K562 (cell line): ENCODE data around the gene GLMP. TPM values are rescaled to one million over a fixed set of nuclear protein-coding genes. Genes with fewer than 3 reads are reported as not detected.

Experiments
- ADNP ChIP-seq: fragments of 200-800 bp; sonication (Bioruptor generic); IDR thresholded peaks from 2 replicates; pipeline ENCODE4 v1.6.1; 2016; ENCODE audit warnings: missing genetic modification characterization, missing compliant biosample characterization
- AFF1 ChIP-seq, 2 experiments: fragments of 450-650 bp; IDR thresholded peaks; 2 replicates each; pipeline ENCODE4 v1.6.1; 2018; ENCODE audit warnings: mild to moderate bottlenecking in 2 of 2, low read depth in 1 of 2; ENCODE audit not compliant: partially characterized antibody in 2 of 2
- CCNT2 ChIP-seq: IDR thresholded peaks from 2 replicates; pipeline ENCODE4 v1.6.1; 2011; ENCODE audit warnings: borderline replicate concordance, low read depth, mild to moderate bottlenecking, moderate library complexity, mixed read lengths, low read length; ENCODE audit not compliant: insufficient read length; ENCODE audit errors: extremely low read depth
- EWSR1 ChIP-seq: fragments of 450-650 bp; IDR thresholded peaks from 2 replicates; pipeline ENCODE4 v1.6.1; 2018; ENCODE audit warnings: borderline replicate concordance, mild to moderate bottlenecking, low read depth, moderate library complexity; ENCODE audit not compliant: partially characterized antibody
- GTF2E2 ChIP-seq: fragments of 200-800 bp; sonication (Bioruptor generic); IDR thresholded peaks from 2 replicates; pipeline ENCODE4 v1.6.1; 2016; ENCODE audit warnings: missing genetic modification characterization, missing compliant biosample characterization
- HDAC3 ChIP-seq: fragments of 450-650 bp; IDR thresholded peaks from 2 replicates; pipeline ENCODE4 v1.6.1; 2018; ENCODE audit warnings: borderline replicate concordance, mild to moderate bottlenecking, moderate library complexity; ENCODE audit not compliant: partially characterized antibody
- HNRNPLL ChIP-seq: fragments of 200-400 bp; formaldehyde crosslinking; IDR thresholded peaks from 2 replicates; pipeline ENCODE4 v1.6.1; 2017; ENCODE audit warnings: low read length, low read depth, mild to moderate bottlenecking; ENCODE audit not compliant: poor library complexity, severe bottlenecking
- KDM1A ChIP-seq, 2 experiments: fragments of 450-650 bp; IDR thresholded peaks; 2 replicates each; pipeline ENCODE4 v1.6.1; 2016; ENCODE audit warnings: mild to moderate bottlenecking in 2 of 2
- MXD1 ChIP-seq: fragments of 250-450 bp; sonication (Bioruptor Pico); IDR thresholded peaks from 2 replicates; pipeline ENCODE4 v1.8.0; 2021; ENCODE audit warnings: borderline replicate concordance, mild to moderate bottlenecking, moderate library complexity; ENCODE audit not compliant: poor library complexity, severe bottlenecking
- NFYB ChIP-seq: IDR thresholded peaks from 2 replicates; pipeline ENCODE4 v1.6.1; 2011; ENCODE audit warnings: mild to moderate bottlenecking, moderate library complexity; ENCODE audit not compliant: insufficient read length; ENCODE audit errors: extremely low read depth
- NONO ChIP-seq, 2 experiments: fragments of 200-400 bp in 1 of 2; fragments of 450-650 bp in 1 of 2; formaldehyde crosslinking in 1 of 2; IDR thresholded peaks; 2 replicates each; pipeline ENCODE4 v1.6.1; 2017; ENCODE audit warnings: low read depth in 2 of 2, mild to moderate bottlenecking in 2 of 2, moderate library complexity in 2 of 2, low read length in 1 of 2
- SREBF2 ChIP-seq: sonication (generic); formaldehyde crosslinking; IDR thresholded peaks from 2 replicates; pipeline ENCODE4 v1.4.0; 2020; ENCODE audit warnings: mild to moderate bottlenecking, missing genetic modification reagents
- TAF9B ChIP-seq: fragments of 450-650 bp; IDR thresholded peaks from 2 replicates; pipeline ENCODE4 v1.6.1; 2018; ENCODE audit warnings: mild to moderate bottlenecking; ENCODE audit not compliant: partially characterized antibody
- TCF7 ChIP-seq: sonication (generic); IDR thresholded peaks from 2 replicates; pipeline ENCODE4 v1.6.1; 2016; ENCODE audit warnings: antibody characterized with exemption, borderline replicate concordance
- TSC22D4 ChIP-seq: fragments of 450-650 bp; IDR thresholded peaks from 2 replicates; pipeline ENCODE4 v1.6.1; 2016; ENCODE audit warnings: missing genetic modification characterization, missing biosample characterization, control low read depth
- XRCC3 ChIP-seq: fragments of 450-650 bp; IDR thresholded peaks from 2 replicates; pipeline ENCODE4 v1.6.1; 2017; ENCODE audit warnings: mild to moderate bottlenecking, moderate library complexity
- ZBTB26 ChIP-seq: fragments of 450-650 bp; formaldehyde crosslinking; IDR thresholded peaks from 2 replicates; pipeline ENCODE4 v1.4.0; 2022; ENCODE audit warnings: missing genetic modification characterization
- ZNF184 ChIP-seq: sonication (generic); formaldehyde crosslinking; IDR thresholded peaks from 2 replicates; pipeline ENCODE4 v1.5.0; 2020; ENCODE audit warnings: missing genetic modification reagents
- ZNF197 ChIP-seq: fragments of 200-800 bp; sonication (Bioruptor generic); IDR thresholded peaks from 2 replicates; pipeline ENCODE4 v1.6.1; 2016; ENCODE audit warnings: low read depth, missing genetic modification characterization, missing compliant biosample characterization
- ZNF436 ChIP-seq: fragments of 250-450, 450-650 bp; sonication (Bioruptor Pico); formaldehyde crosslinking; IDR thresholded peaks from 2 replicates; pipeline ENCODE4 v1.7.0; 2020; ENCODE audit warnings: mild to moderate bottlenecking
- ZNF583 ChIP-seq: fragments of 250-450 bp; sonication (Bioruptor Pico); IDR thresholded peaks from 2 replicates; pipeline ENCODE4 v1.4.0; 2020
- ZNF696 ChIP-seq: fragments of 250-450 bp; sonication (Bioruptor Pico); conservative IDR thresholded peaks from 2 replicates; pipeline ENCODE4 v1.4.0; 2020; ENCODE audit warnings: mild to moderate bottlenecking, moderate library complexity
- ZNF75A ChIP-seq: fragments of 450-650 bp; formaldehyde crosslinking; IDR thresholded peaks from 2 replicates; pipeline ENCODE4 v1.4.0; 2020; ENCODE audit warnings: mild to moderate bottlenecking
- polyA plus RNA-seq, 8 experiments: library from polyadenylated mRNA; depleted of rRNA in 4 of 8; stranded (reverse) in 5 of 8; unstranded in 3 of 8; fragments of >200 nt; fragmentation: Nextera tagmentation in 2 of 8; fragmentation: Illumina TruSeq in 1 of 8; extraction: Ambion mirVana in 2 of 8; extraction: Trizol in 1 of 8; gene quantifications; 2 replicates each; pipeline versions ENCODE4 v1.2.1 to v1.2.3, GENCODE V29; 2011 to 2014; ENCODE audit warnings: inconsistent platforms in 1 of 8, missing spikeins in 1 of 8
- total RNA-seq, 7 experiments: library from RNA; depleted of rRNA in 6 of 7; stranded (reverse); fragments of >200 nt in 6 of 7; fragmentation: Illumina TruSeq in 2 of 7; extraction: Trizol in 2 of 7; gene quantifications; 2 replicates each; pipeline versions ENCODE4 v1.2.1 to v1.2.3, GENCODE V29; 2011 to 2021; ENCODE audit warnings: low replicate concordance in 1 of 7

GLMP gene
- total and polyA plus RNA-seq, 9 of the 15 experiments (the other 6 are each of a cell fraction or from before 2014, with no cell fraction given): 8.3 to 28.2 (median 22.4) TPM

GRCh38 chr1:156337052-156337887, 41.8 kb upstream of the GLMP start (continued):
- TF ChIP-seq AFF1 (IDR thresholded peaks at IDR 0.05; ENCODE audit: low read depth in 1 of 2, partially characterized antibody in 2 of 2): no peak
- no peak for TF ChIP-seq ZNF75A
- TF ChIP-seq ADNP (tag): peak; percentile 76; the same call in 1 of the 2 replicates
- TF ChIP-seq ZNF696 (CRISPR knock-in tag): no peak
- TF ChIP-seq ZNF197 (CRISPR knock-in tag): no peak
- TF ChIP-seq HDAC3: no peak
- TF ChIP-seq GTF2E2: no peak
- TF ChIP-seq HNRNPLL: no peak
- no peak for TF ChIP-seq SREBF2 (CRISPR knock-in tag)
- TF ChIP-seq CCNT2: no peak
- no peak for TF ChIP-seq TSC22D4 (tag)
- TF ChIP-seq KDM1A (IDR thresholded peaks at IDR 0.05): peak; percentile 79 to 84
- no peak for TF ChIP-seq TAF9B
- no peak for TF ChIP-seq TCF7
- no peak for TF ChIP-seq EWSR1
- no peak for TF ChIP-seq MXD1
- TF ChIP-seq ZBTB26 (CRISPR knock-in tag): no peak
- no peak for TF ChIP-seq NONO (IDR thresholded peaks at IDR 0.05; ENCODE audit: low read depth in 2 of 2, low read length in 1 of 2)
- TF ChIP-seq ZNF583 (CRISPR knock-in tag): no peak
- TF ChIP-seq ZNF436 (CRISPR knock-in tag): no peak
- no peak for TF ChIP-seq XRCC3
- TF ChIP-seq ZNF184 (CRISPR knock-in tag): no peak
- no peak for TF ChIP-seq NFYB
